MM.1S (cell line): ENCODE measurements around the gene PIK3C2G.

Experiments
- DNase-seq: peaks from one replicate; pipeline ENCODE4 v3.0.0-alpha.2; 2015
- H2AFZ ChIP-seq: fragments of 300-600 bp; sonication (generic); 2 replicates; pipeline ENCODE4 v1.6.0; 2016; ENCODE audit warnings: antibody characterized with exemption, low read length
- H3F3A ChIP-seq: fragments of 300-600 bp; sonication (generic); 2 replicates; pipeline ENCODE4 v1.6.1; 2016; ENCODE audit warnings: mild to moderate bottlenecking, antibody characterized with exemption, low read length, moderate library complexity, mixed read lengths; ENCODE audit not compliant: insufficient read depth
- H3K27ac ChIP-seq: fragments of 300-600 bp; sonication (generic); 2 replicates; pipeline ENCODE4 v1.5.1; 2016; ENCODE audit warnings: mild to moderate bottlenecking, low read length
- H3K27me3 ChIP-seq: fragments of 300-600 bp; sonication (generic); replicated peaks from 2 replicates; pipeline ENCODE4 v1.6.0; 2016; ENCODE audit warnings: low read length; ENCODE audit not compliant: insufficient read depth
- H3K36me3 ChIP-seq: fragments of 300-600 bp; sonication (generic); replicated peaks from 2 replicates; pipeline ENCODE4 v1.6.1; 2016; ENCODE audit warnings: mild to moderate bottlenecking, low read length, mixed read lengths; ENCODE audit not compliant: insufficient read depth
- H3K4me1 ChIP-seq: fragments of 300-600 bp; sonication (generic); 2 replicates; pipeline ENCODE4 v1.6.1; 2016; ENCODE audit warnings: low read length, mixed read lengths
- H3K4me2 ChIP-seq: fragments of 300-600 bp; sonication (generic); 2 replicates; pipeline ENCODE4 v1.6.0; 2016; ENCODE audit warnings: low read depth, low read length
- H3K4me3 ChIP-seq: fragments of 300-600 bp; sonication (generic); 2 replicates; pipeline ENCODE4 v1.5.1; 2016; ENCODE audit warnings: low read length, mixed read lengths
- H3K79me2 ChIP-seq: fragments of 300-600 bp; sonication (generic); 2 replicates; pipeline ENCODE4 v1.6.1; 2016; ENCODE audit warnings: mixed run types, low read length, mixed read lengths
- H3K9ac ChIP-seq: fragments of 300-600 bp; sonication (generic); 2 replicates; pipeline ENCODE4 v1.6.1; 2016; ENCODE audit warnings: low read length, mixed read lengths
- H3K9me2 ChIP-seq: fragments of 300-600 bp; sonication (generic); replicated peaks from 2 replicates; pipeline ENCODE4 v1.6.1; 2016; ENCODE audit warnings: mild to moderate bottlenecking, low read length, mixed read lengths; ENCODE audit not compliant: insufficient read depth
- H3K9me3 ChIP-seq: fragments of 300-600 bp; sonication (generic); replicated peaks from 2 replicates; pipeline ENCODE4 v1.6.1; 2016; ENCODE audit warnings: mild to moderate bottlenecking, low read length, mixed read lengths; ENCODE audit not compliant: insufficient read depth
- H4K20me1 ChIP-seq: fragments of 300-600 bp; sonication (generic); 2 replicates; pipeline ENCODE4 v1.6.1; 2016; ENCODE audit warnings: mild to moderate bottlenecking, low read length, moderate library complexity, mixed read lengths; ENCODE audit not compliant: insufficient read depth
- EZH2 ChIP-seq: fragments of 300-600 bp; sonication (generic); optimal IDR thresholded peaks from 2 replicates; pipeline ENCODE3; 2017; ENCODE audit warnings: low read depth, mild to moderate bottlenecking, antibody characterized with exemption, low read length, mixed read lengths
- EZH2phosphoT487 ChIP-seq: fragments of 300-600 bp; sonication (generic); IDR thresholded peaks from 2 replicates; pipeline ENCODE4 v1.6.1; 2018; ENCODE audit warnings: antibody characterized with exemption, low read length
- TF ChIP-seq, protein P1 (sequence below): fragments of 300-600 bp; sonication (generic); IDR thresholded peaks from 2 replicates; pipeline ENCODE4 v1.5.1; 2016; ENCODE audit warnings: antibody characterized with exemption, low read length, mixed read lengths

Gene PIK3C2G

DNA sequence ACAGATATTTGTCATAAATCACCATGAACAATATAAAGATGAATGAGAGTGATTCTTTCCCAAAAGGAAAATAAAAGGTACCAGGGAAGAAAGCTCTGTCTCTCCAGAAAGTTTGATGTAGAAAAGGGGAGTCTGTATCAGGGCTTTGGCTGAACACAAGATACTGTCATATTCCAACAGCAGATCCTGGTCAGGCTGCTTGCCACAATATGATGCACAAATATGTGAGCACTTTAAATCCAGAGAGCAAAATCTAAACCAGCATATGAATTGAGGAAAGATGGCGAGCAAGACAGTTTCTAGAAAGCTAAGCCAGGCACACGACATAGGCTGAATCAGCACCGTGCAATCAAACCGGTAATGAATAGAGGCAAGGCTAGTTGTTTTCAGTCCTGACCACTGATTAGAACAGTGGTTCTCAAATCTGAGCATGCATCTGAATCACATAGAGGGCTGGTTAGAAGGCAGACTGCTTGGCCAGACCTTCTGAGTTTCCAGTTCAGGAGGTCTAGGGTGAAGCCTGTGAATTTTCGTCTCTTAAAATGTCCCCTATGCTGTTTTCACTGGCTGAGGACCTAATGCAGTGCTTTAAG lies 415.8 kb downstream of the PIK3C2G start:
- Histone ChIP-seq H3K9ac (no peak overlapping the region), H3K27ac (no peak overlapping the region), H2AFZ (no peak overlapping the region), H3K4me3 (no peak overlapping the region), H3K79me2 (no peaks in the 10 kb centered on the region), H3F3A (no peaks in the 10 kb centered on the region), H4K20me1 (no peaks in the 10 kb centered on the region), H3K9me3 (no peaks in the 10 kb centered on the region), H3K36me3 (no peaks in the 10 kb centered on the region), H3K9me2 (no peaks in the 10 kb centered on the region), H3K4me1 (no peaks in the 10 kb centered on the region), H3K27me3 (no peaks in the 10 kb centered on the region), H3K4me2 (no peak overlapping the region)
- DNase-seq, result no peak
- no peak for TF ChIP-seq EZH2
- no peak for TF ChIP-seq EZH2phosphoT487
- TF ChIP-seq, protein P1, sequence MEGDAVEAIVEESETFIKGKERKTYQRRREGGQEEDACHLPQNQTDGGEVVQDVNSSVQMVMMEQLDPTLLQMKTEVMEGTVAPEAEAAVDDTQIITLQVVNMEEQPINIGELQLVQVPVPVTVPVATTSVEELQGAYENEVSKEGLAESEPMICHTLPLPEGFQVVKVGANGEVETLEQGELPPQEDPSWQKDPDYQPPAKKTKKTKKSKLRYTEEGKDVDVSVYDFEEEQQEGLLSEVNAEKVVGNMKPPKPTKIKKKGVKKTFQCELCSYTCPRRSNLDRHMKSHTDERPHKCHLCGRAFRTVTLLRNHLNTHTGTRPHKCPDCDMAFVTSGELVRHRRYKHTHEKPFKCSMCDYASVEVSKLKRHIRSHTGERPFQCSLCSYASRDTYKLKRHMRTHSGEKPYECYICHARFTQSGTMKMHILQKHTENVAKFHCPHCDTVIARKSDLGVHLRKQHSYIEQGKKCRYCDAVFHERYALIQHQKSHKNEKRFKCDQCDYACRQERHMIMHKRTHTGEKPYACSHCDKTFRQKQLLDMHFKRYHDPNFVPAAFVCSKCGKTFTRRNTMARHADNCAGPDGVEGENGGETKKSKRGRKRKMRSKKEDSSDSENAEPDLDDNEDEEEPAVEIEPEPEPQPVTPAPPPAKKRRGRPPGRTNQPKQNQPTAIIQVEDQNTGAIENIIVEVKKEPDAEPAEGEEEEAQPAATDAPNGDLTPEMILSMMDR, result no peak

DNA sequence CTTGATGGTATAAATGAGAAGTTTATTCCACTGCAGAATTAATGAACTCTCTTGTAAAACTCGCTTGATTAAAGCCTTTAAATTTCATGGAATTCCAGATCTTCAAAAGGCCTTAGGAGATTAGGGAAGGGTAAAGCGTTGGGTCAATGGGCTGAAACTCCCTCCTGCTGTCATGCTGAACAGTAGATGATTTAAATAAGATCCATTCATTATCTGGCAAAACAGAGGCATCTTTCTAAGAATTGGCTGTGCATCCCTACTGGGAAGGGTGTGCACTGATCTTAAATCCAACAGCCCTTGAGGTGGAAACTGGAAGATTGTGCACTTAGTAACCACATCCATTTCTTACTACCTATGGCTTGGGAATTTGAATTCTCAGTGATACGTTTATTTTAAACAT lies 420.5 kb downstream of the PIK3C2G start:
- H3K4me1 ChIP-seq, result no peaks in the 10 kb centered on the region
- no peak for TF ChIP-seq EZH2phosphoT487
- no peak for TF ChIP-seq EZH2
- TF ChIP-seq, protein P1, result no peak
- H3K27ac ChIP-seq, result no peak overlapping the region
- H3K9me3 ChIP-seq, result no peaks in the 10 kb centered on the region
- H3K4me2 ChIP-seq, result no peak overlapping the region
- DNase-seq, result no peak
- no peak overlapping the region for H2AFZ ChIP-seq
- no peaks in the 10 kb centered on the region for H3K27me3 ChIP-seq
- H3K9me2 ChIP-seq, result no peaks in the 10 kb centered on the region
- no peaks in the 10 kb centered on the region for H3F3A ChIP-seq
- no peak overlapping the region for H3K4me3 ChIP-seq
- H3K36me3 ChIP-seq, result no peaks in the 10 kb centered on the region
- H4K20me1 ChIP-seq, result no peaks in the 10 kb centered on the region
- no peak overlapping the region for H3K9ac ChIP-seq
- no peaks in the 10 kb centered on the region for H3K79me2 ChIP-seq

DNA sequence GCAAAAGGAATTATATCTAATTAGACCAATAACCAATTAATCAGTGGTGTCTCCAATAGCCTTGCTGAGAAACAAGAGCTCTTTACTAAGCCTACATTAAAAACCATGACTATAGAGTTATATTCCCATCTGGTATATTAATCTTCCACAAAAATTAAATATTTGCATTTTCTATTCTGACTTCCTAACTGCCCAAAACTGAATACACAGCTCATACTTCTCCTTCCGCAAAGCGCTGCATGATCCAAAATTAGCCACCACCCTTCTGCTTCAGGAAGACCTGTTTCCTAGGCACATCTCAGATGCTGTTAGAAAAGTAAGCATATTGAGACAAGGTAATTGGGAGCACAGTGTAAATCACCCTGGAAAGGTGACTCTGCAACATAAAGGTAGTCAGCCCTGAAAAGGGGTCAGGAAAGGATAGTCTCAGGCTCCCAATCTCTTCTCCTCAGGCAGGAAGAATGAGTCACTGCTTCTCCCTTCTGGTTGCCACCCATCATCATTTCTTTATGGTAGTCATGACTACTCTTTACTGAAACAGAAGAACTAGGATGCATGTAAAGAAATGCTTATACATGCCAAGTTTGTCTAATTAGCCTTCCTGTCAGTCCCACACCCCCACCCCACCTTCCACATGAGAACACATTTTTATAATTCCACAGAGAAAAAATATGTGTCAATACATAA lies 422.2 kb downstream of the PIK3C2G start:
- H4K20me1 ChIP-seq, result no peaks in the 10 kb centered on the region
- no peak overlapping the region for H3K4me2 ChIP-seq
- no peak overlapping the region for H3K4me3 ChIP-seq
- H2AFZ ChIP-seq, result no peak overlapping the region
- H3K27ac ChIP-seq, result no peak overlapping the region
- H3K9me3 ChIP-seq, result no peaks in the 10 kb centered on the region
- no peaks in the 10 kb centered on the region for H3F3A ChIP-seq
- TF ChIP-seq EZH2 (no peak), EZH2phosphoT487 (no peak)
- TF ChIP-seq, protein P1, result no peak
- no peak overlapping the region for H3K9ac ChIP-seq
- H3K36me3 ChIP-seq, result no peaks in the 10 kb centered on the region
- H3K4me1 ChIP-seq, result no peaks in the 10 kb centered on the region
- H3K9me2 ChIP-seq, result no peaks in the 10 kb centered on the region
- H3K79me2 ChIP-seq, result no peaks in the 10 kb centered on the region
- DNase-seq, result no peak
- no peaks in the 10 kb centered on the region for H3K27me3 ChIP-seq
